Hepatocyte (in vitro differentiated cells): ENCODE results near the gene CTNNA2. TPM values are rescaled to one million over a fixed set of nuclear protein-coding genes. Genes with fewer than 3 reads are reported as not detected.

ENCODE experiments used
- DNase-seq: peaks from one replicate; pipeline ENCODE4 v3.0.0-alpha.2; 2016; ENCODE audit warnings: low spot score
- H2AFZ ChIP-seq: fragments of 200-600 bp; sonication (generic); 2 replicates; pipeline ENCODE4 v1.6.0; 2016; ENCODE audit warnings: antibody characterized with exemption, mild to moderate bottlenecking
- H3K27ac ChIP-seq: fragments of 200-600 bp; sonication (generic); 2 replicates; pipeline ENCODE4 v1.5.1; 2016; ENCODE audit warnings: mild to moderate bottlenecking
- H3K27me3 ChIP-seq: fragments of 200-600 bp; sonication (generic); 2 replicates; pipeline ENCODE4 v1.6.1; 2016
- H3K36me3 ChIP-seq: fragments of 200-600 bp; sonication (generic); replicated peaks from 2 replicates; pipeline ENCODE4 v1.5.1; 2016; ENCODE audit warnings: low read depth; ENCODE audit not compliant: insufficient read depth
- H3K4me1 ChIP-seq: fragments of 200-600 bp; sonication (generic); 2 replicates; pipeline ENCODE4 v1.5.1; 2016; ENCODE audit warnings: mild to moderate bottlenecking, moderate library complexity; ENCODE audit not compliant: insufficient read depth
- H3K4me2 ChIP-seq: fragments of 200-600 bp; sonication (generic); 2 replicates; pipeline ENCODE4 v1.6.0; 2016
- H3K4me3 ChIP-seq: fragments of 200-600 bp; sonication (generic); 2 replicates; pipeline ENCODE4 v1.5.1; 2016; ENCODE audit warnings: mild to moderate bottlenecking
- H3K79me2 ChIP-seq: fragments of 200-600 bp; sonication (generic); 2 replicates; pipeline ENCODE4 v1.6.0; 2017; ENCODE audit warnings: mild to moderate bottlenecking
- H3K9me2 ChIP-seq: fragments of 200-600 bp; sonication (generic); replicated peaks from 2 replicates; pipeline ENCODE4 v1.6.0; 2017; ENCODE audit warnings: mild to moderate bottlenecking; ENCODE audit not compliant: insufficient read depth
- H3K9me3 ChIP-seq: fragments of 200-600 bp; sonication (generic); 2 replicates; pipeline ENCODE4 v1.5.1; 2016; ENCODE audit warnings: low read depth, mild to moderate bottlenecking
- H4K20me1 ChIP-seq: fragments of 200-600 bp; sonication (generic); 2 replicates; pipeline ENCODE4 v1.6.0; 2016; ENCODE audit warnings: mild to moderate bottlenecking; ENCODE audit not compliant: insufficient read depth, poor library complexity, severe bottlenecking
- EZH2 ChIP-seq: fragments of 200-600 bp; sonication (generic); IDR thresholded peaks from 2 replicates; pipeline ENCODE4 v1.6.1; 2016; ENCODE audit warnings: antibody characterized with exemption, mild to moderate bottlenecking, borderline replicate concordance
- EZH2phosphoT487 ChIP-seq: fragments of 200-600 bp; sonication (generic); IDR thresholded peaks from one replicate; pipeline ENCODE4 v1.6.1; 2018; ENCODE audit warnings: antibody characterized with exemption, mild to moderate bottlenecking, low read depth, moderate library complexity; ENCODE audit not compliant: unreplicated experiment, severe bottlenecking
- WGBS: methylation state at CpG from one replicate; pipeline ENCODE4 v1.1.6; 2016; ENCODE audit warnings: low lambda C conversion rate; ENCODE audit errors: missing lambda C conversion rate; 5-methylcytosine and 5-hydroxymethylcytosine counted together
- polyA plus RNA-seq: library from polyadenylated mRNA; unstranded; fragments of >200 nt; fragmentation: Nextera tagmentation; extraction: Ambion mirVana; gene quantifications from 2 replicates; pipeline ENCODE4 v1.2.1, GENCODE V29; 2016
- total RNA-seq: library from RNA; depleted of rRNA; stranded (reverse); fragments of >200 nt; gene quantifications from 2 replicates; pipeline ENCODE4 v1.2.3, GENCODE V29; 2014
- TF ChIP-seq, protein P1 (sequence below): fragments of 200-600 bp; sonication (generic); IDR thresholded peaks from 2 replicates; pipeline ENCODE4 v1.5.1; 2016; ENCODE audit warnings: antibody characterized with exemption, mild to moderate bottlenecking; ENCODE audit not compliant: poor library complexity

Gene CTNNA2
- total and polyA plus RNA-seq, 2 experiments from 2014 or later = 0.79 to 4.4 TPM

- Histone ChIP-seq H3K79me2 (no peaks in the 10 kb centered on the region), H3K9me3 (no peaks in the 10 kb centered on the region)
- TF ChIP-seq EZH2phosphoT487 (no peak), EZH2 (no peak)
- TF ChIP-seq, protein P1, sequence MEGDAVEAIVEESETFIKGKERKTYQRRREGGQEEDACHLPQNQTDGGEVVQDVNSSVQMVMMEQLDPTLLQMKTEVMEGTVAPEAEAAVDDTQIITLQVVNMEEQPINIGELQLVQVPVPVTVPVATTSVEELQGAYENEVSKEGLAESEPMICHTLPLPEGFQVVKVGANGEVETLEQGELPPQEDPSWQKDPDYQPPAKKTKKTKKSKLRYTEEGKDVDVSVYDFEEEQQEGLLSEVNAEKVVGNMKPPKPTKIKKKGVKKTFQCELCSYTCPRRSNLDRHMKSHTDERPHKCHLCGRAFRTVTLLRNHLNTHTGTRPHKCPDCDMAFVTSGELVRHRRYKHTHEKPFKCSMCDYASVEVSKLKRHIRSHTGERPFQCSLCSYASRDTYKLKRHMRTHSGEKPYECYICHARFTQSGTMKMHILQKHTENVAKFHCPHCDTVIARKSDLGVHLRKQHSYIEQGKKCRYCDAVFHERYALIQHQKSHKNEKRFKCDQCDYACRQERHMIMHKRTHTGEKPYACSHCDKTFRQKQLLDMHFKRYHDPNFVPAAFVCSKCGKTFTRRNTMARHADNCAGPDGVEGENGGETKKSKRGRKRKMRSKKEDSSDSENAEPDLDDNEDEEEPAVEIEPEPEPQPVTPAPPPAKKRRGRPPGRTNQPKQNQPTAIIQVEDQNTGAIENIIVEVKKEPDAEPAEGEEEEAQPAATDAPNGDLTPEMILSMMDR = no peak
Measured at GRCh38 chr2:80291656-80292055, 778.8 kb downstream of the CTNNA2 start.

DNA sequence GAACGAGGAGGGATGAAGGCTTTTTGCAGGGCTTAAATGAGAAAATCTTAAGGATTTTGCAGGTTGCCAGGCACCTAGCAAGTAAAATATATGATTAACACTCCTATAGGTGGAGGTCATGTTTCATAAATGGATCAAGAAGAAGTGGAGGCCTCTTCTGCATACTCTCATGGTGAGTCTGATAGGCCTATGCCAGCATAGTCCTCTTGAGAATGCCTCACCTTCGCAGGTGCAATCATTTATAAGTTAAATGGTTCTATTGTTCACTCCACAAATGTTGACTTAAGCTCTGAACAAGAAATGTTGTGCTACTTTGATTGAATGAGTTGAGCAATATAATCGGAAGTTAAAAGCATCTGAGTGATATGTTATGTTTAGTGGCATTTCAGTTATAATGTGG lies 779.6 kb downstream of the CTNNA2 start:
- no peaks in the 10 kb centered on the region for H3K27me3 ChIP-seq
- TF ChIP-seq, protein P1 = no peak
- no peak for TF ChIP-seq EZH2
- no peak for TF ChIP-seq EZH2phosphoT487
- H3K9me3 ChIP-seq = no peaks in the 10 kb centered on the region
- no peak overlapping the region for H3K27ac ChIP-seq
- H3K4me2 ChIP-seq = no peak overlapping the region
- no peaks in the 10 kb centered on the region for H3K9me2 ChIP-seq
- H3K36me3 ChIP-seq = no peaks in the 10 kb centered on the region
- DNase-seq = no peak
- no peaks in the 10 kb centered on the region for H3K79me2 ChIP-seq
- WGBS = 72% methylated on average over 3 of the region's 3 CpGs
- no peak overlapping the region for H3K4me3 ChIP-seq
- no peak overlapping the region for H2AFZ ChIP-seq
- no peaks in the 10 kb centered on the region for H4K20me1 ChIP-seq
- H3K4me1 ChIP-seq = peaks cover 8% of the 10 kb centered on the region

More at GRCh38 chr2:80291656-80292055, 778.8 kb downstream of the CTNNA2 start:
- WGBS = 80% methylated on average over 1 of the region's 1 CpG
- no peak for DNase-seq
- H3K36me3 ChIP-seq = no peaks in the 10 kb centered on the region
- no peak overlapping the region for H3K27ac ChIP-seq
- no peaks in the 10 kb centered on the region for H4K20me1 ChIP-seq
- no peak overlapping the region for H3K4me3 ChIP-seq
- H2AFZ ChIP-seq = no peak overlapping the region
- no peaks in the 10 kb centered on the region for H3K27me3 ChIP-seq
- no peaks in the 10 kb centered on the region for H3K9me2 ChIP-seq
- no peak overlapping the region for H3K4me2 ChIP-seq
- H3K4me1 ChIP-seq = peaks cover 8% of the 10 kb centered on the region

GRCh38 chr2:80293039-80293438 lies 780.2 kb downstream of the CTNNA2 start:
- Histone ChIP-seq H3K4me2 (no peak overlapping the region), H4K20me1 (no peaks in the 10 kb centered on the region), H3K27ac (no peak overlapping the region), H2AFZ (no peak overlapping the region), H3K9me3 (no peaks in the 10 kb centered on the region), H3K79me2 (no peaks in the 10 kb centered on the region), H3K9me2 (no peaks in the 10 kb centered on the region), H3K4me1 (peaks cover 8% of the 10 kb centered on the region), H3K36me3 (no peaks in the 10 kb centered on the region), H3K27me3 (no peaks in the 10 kb centered on the region), H3K4me3 (no peak overlapping the region)
- TF ChIP-seq EZH2phosphoT487 (no peak), EZH2 (no peak)
- TF ChIP-seq, protein P1 = no peak
- DNase-seq = no peak

DNA sequence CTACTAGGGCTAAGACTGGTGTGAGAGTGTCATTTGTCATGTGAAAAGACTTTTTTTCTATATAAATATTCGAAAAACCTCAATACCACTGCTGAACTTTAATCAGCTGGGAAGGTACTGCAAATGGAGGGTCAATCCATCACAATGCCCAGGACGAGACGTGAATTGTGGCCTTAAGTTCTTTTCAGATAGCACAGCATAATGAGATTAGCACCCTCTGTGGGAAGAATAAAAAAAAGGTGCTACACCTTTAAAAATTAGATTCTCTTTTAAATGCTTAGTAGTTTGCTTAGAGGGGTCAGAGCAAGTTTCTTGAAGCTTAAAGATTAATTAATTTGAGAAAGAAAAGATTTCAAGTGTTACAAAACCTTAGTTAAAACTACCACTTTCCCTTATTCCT lies 786.1 kb downstream of the CTNNA2 start:
- TF ChIP-seq, protein P1 = no peak
- TF ChIP-seq EZH2 = no peak
- H3K27me3 ChIP-seq = peaks cover 56% of the 10 kb centered on the region
- WGBS = 54% methylated on average over 3 of the region's 3 CpGs

More for the DNA sequence above, 786.1 kb downstream of the CTNNA2 start:
- no peaks in the 10 kb centered on the region for H3K9me3 ChIP-seq
- H3K4me3 ChIP-seq = no peak overlapping the region
- no peak overlapping the region for H3K27ac ChIP-seq
- no peak for DNase-seq
- no peaks in the 10 kb centered on the region for H3K79me2 ChIP-seq
- H2AFZ ChIP-seq = no peak overlapping the region
- peaks cover 20% of the 10 kb centered on the region for H3K4me1 ChIP-seq
- H4K20me1 ChIP-seq = no peaks in the 10 kb centered on the region
- H3K36me3 ChIP-seq = no peaks in the 10 kb centered on the region
- H3K4me2 ChIP-seq = no peak overlapping the region
- no peaks in the 10 kb centered on the region for H3K9me2 ChIP-seq
